ENCODE measurements around the gene GNA12.

Gene GNA12

GRCh38 chr7:2794836-2795636, 49.1 kb downstream of the GNA12 start:
- no peak for TF ChIP-seq CTCF (IDR thresholded peaks at IDR 0.05; ENCODE audit: extremely low read depth, missing control alignments)
- DNase-seq (ENCODE audit: low spot score) = no peak

- DNase-seq (ENCODE audit: low spot score) = no peak
- no peak for TF ChIP-seq CTCF (IDR thresholded peaks at IDR 0.05; ENCODE audit: extremely low read depth, missing control alignments)
These were observed 51.1 kb downstream of the GNA12 start for GRCh38 chr7:2792856-2793487.

- no peak for TF ChIP-seq CTCF (IDR thresholded peaks at IDR 0.05; ENCODE audit: extremely low read depth, missing control alignments)
- no peak for DNase-seq (ENCODE audit: low spot score)
These were observed 51.9 kb downstream of the GNA12 start for GRCh38 chr7:2792235-2792634.

GRCh38 chr7:2791390-2791789, 52.7 kb downstream of the GNA12 start:
- TF ChIP-seq CTCF (IDR thresholded peaks at IDR 0.05; ENCODE audit: extremely low read depth, missing control alignments) = no peak

GRCh38 chr7:2787251-2787951, 56.7 kb downstream of the GNA12 start:
- no peak for DNase-seq (ENCODE audit: low spot score)
- TF ChIP-seq CTCF (IDR thresholded peaks at IDR 0.05; ENCODE audit: extremely low read depth, missing control alignments) = no peak

More at GRCh38 chr7:2791390-2791789, 52.7 kb downstream of the GNA12 start:
- no peak for DNase-seq (ENCODE audit: low spot score)

GRCh38 chr7:2786607-2787116, 57.4 kb downstream of the GNA12 start:
- TF ChIP-seq CTCF (IDR thresholded peaks at IDR 0.05; ENCODE audit: extremely low read depth, missing control alignments) = no peak
- no peak for DNase-seq (ENCODE audit: low spot score)

- TF ChIP-seq CTCF (IDR thresholded peaks at IDR 0.05; ENCODE audit: extremely low read depth, missing control alignments) = no peak
- peak; percentile 71 for DNase-seq (ENCODE audit: low spot score)
These were observed 59.0 kb downstream of the GNA12 start for GRCh38 chr7:2785071-2785500.
